Measurements from ENCODE around the gene COA3.

COA3 gene

DNA sequence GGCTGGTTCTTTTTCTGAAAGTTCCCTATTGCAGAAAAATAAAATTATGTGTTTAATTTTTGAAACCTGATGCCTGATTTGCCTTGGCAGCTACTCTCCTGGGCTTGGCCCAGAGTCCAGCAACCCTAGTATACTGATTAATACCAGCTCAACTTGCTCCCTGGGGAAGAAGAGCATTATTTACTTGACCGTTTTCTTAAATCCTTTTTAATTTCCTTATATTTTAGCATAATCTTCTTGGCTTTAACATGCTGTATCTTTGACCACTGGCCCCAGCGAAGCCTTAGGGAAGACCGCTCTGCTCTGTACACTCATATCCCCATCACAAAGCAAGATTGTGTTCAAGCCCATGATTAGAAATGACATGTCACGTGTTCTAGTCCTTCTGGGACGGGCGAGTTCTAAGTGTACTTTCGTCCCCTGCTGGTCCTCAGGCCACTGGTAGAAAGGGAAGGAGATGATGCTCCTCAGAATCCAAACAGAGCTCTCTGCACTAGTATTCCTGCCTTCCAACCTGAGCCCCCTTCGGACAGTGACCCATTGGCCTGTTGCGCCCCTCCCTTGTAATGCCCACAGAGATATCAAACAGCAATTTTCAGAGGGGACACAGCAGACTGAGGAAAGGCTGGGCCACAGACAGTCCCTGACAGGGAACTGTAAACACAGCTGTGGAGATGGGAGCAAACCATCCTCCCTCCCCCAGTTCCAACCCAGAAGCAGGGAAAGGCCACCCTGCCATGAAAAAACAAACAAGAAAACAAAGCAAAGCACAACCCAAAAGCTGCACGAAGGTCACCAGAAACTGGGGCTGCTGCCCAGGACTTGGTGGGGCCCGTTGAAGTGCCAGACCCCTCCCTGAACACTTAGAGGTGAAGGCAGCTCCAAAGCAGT, 49.4 kb downstream of the COA3 start:
- FAIRE-seq: no peak

DNA sequence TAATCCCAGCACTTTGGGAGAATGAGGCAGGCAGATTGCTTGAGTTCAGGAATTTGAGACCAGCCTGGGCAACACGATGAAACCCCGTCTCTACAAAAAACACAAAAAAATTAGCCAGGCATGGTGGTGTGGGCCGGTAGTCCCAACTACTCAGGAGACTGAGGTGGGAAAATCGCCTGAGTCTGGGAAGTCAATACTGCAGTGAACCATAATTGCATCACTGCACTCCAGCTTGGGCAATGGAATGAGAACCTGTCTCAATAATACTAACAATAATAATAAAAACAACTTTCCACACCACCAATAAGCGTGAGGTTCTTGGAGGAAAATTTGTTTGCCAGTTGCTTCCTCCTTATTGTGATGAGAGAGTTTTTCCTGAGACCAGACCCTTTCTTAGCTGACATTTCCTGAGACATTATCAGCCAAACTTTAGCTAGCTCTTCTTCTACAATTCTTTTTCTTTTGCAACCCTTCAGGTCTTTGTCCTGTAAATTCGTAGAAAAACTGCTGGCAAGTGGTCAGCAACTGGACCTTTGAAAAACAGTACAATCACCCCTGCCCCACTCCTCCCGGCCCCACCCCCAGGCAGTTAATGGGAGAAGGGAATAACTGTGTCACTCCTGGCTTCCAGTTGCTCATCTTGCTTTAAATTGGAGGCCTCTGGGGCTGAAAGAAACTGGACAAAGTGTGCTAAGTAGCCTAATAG, 50.1 kb downstream of the COA3 start:
- no peak for FAIRE-seq
